ENCODE measurements around the gene ERFL.
"Not testable (repeated sequence)": the region's sequence is repeated elsewhere in the genome, so short reads cannot be mapped to it uniquely, and the experiment has no call there.

The ERFL gene

GRCh38 chr19:41945135-41945766 lies 17.0 kb upstream of the ERFL start:
- TF ChIP-seq, protein P1, sequence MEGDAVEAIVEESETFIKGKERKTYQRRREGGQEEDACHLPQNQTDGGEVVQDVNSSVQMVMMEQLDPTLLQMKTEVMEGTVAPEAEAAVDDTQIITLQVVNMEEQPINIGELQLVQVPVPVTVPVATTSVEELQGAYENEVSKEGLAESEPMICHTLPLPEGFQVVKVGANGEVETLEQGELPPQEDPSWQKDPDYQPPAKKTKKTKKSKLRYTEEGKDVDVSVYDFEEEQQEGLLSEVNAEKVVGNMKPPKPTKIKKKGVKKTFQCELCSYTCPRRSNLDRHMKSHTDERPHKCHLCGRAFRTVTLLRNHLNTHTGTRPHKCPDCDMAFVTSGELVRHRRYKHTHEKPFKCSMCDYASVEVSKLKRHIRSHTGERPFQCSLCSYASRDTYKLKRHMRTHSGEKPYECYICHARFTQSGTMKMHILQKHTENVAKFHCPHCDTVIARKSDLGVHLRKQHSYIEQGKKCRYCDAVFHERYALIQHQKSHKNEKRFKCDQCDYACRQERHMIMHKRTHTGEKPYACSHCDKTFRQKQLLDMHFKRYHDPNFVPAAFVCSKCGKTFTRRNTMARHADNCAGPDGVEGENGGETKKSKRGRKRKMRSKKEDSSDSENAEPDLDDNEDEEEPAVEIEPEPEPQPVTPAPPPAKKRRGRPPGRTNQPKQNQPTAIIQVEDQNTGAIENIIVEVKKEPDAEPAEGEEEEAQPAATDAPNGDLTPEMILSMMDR (IDR thresholded peaks at IDR 0.05; ENCODE audit: extremely low read depth, insufficient read depth, missing control alignments): no peak
- in situ Hi-C loops (cut with MboI; ENCODE audit: low pct_unique_long_range_greater_than_20kb, low sequenced_read_pairs, unreplicated experiment): no loop called here
- DNase-seq (ENCODE audit: low spot score): peak; percentile 90

GRCh38 chr19:41944336-41944735 lies 16.1 kb upstream of the ERFL start:
- in situ Hi-C loops (cut with MboI; ENCODE audit: low pct_unique_long_range_greater_than_20kb, low sequenced_read_pairs, unreplicated experiment): no loop called here
- DNase-seq (ENCODE audit: low spot score): peak; percentile 36
- TF ChIP-seq, protein P1 (IDR thresholded peaks at IDR 0.05; ENCODE audit: extremely low read depth, insufficient read depth, missing control alignments): no peak

- TF ChIP-seq, protein P1 (IDR thresholded peaks at IDR 0.05; ENCODE audit: extremely low read depth, insufficient read depth, missing control alignments): no peak
- in situ Hi-C loops (cut with MboI; ENCODE audit: low pct_unique_long_range_greater_than_20kb, low sequenced_read_pairs, unreplicated experiment): no loop called here
- DNase-seq (ENCODE audit: low spot score): peak; percentile 61
Observed at GRCh38 chr19:41941410-41942202, 13.4 kb upstream of the ERFL start.

DNA sequence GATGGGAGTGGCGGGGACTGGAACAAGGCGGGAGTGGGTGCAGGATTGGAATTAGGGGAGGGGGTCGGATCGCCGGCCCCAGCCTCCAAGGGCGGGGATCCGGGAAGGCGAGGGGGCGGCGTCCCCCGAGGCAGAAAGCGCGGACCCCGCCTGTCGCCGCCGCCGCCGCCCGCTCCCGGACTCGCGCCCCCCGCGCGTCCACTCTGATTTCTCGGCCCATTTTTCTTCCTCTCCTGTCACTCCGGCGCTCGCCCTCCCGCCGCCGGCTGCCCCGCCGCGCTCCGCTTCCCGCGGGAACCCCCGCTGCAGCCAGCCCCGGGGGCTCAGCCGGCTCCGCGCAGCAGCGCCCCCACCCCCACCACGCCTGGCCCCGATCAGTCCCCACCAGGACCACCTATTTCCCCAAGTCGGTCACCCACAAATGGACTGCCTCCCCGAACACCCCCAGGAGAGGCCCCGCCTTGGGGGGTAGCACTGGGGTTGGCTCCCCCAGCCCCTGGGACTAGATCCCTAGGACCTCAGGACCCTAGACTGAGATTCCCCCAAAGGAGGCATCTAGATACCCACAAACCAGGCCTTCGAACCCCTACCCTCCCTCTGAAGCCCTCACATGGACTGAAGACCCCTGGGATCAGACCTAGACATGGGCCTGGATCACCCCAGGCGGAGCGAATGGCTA lies 12.6 kb upstream of the ERFL start:
- TF ChIP-seq, protein P1 (IDR thresholded peaks at IDR 0.05; ENCODE audit: extremely low read depth, insufficient read depth, missing control alignments): no peak
- in situ Hi-C loops (cut with MboI; ENCODE audit: low pct_unique_long_range_greater_than_20kb, low sequenced_read_pairs, unreplicated experiment): no loop called here
- DNase-seq (ENCODE audit: low spot score): peak; percentile 56

- TF ChIP-seq, protein P1 (IDR thresholded peaks at IDR 0.05; ENCODE audit: extremely low read depth, insufficient read depth, missing control alignments): no peak
- in situ Hi-C loops (cut with MboI; ENCODE audit: low pct_unique_long_range_greater_than_20kb, low sequenced_read_pairs, unreplicated experiment): no loop called here
- DNase-seq (ENCODE audit: low spot score): peak; percentile 86
Observed at GRCh38 chr19:41939861-41940730, 11.8 kb upstream of the ERFL start.

GRCh38 chr19:41939209-41939608 lies 11.0 kb upstream of the ERFL start:
- in situ Hi-C loops (cut with MboI; ENCODE audit: low pct_unique_long_range_greater_than_20kb, low sequenced_read_pairs, unreplicated experiment); DNase-seq (ENCODE audit: low spot score): not testable (repeated sequence)

All from GM13977 (cell line).